Astrocyte (in vitro differentiated cells and primary cell): ENCODE results near the gene MATCAP1.

Experiments used
- EZH2 ChIP-seq: IDR thresholded peaks from 2 replicates; pipeline ENCODE4 v1.6.1; 2012; ENCODE audit warnings: mild to moderate bottlenecking, low read length, inconsistent platforms; ENCODE audit not compliant: insufficient read depth
- TF ChIP-seq, protein P1 (sequence below): IDR thresholded peaks from 2 replicates; pipeline ENCODE4 v1.5.1; 2011; ENCODE audit warnings: low read depth, mild to moderate bottlenecking, inconsistent platforms, low read length, moderate library complexity; ENCODE audit not compliant: insufficient read depth

DNA sequence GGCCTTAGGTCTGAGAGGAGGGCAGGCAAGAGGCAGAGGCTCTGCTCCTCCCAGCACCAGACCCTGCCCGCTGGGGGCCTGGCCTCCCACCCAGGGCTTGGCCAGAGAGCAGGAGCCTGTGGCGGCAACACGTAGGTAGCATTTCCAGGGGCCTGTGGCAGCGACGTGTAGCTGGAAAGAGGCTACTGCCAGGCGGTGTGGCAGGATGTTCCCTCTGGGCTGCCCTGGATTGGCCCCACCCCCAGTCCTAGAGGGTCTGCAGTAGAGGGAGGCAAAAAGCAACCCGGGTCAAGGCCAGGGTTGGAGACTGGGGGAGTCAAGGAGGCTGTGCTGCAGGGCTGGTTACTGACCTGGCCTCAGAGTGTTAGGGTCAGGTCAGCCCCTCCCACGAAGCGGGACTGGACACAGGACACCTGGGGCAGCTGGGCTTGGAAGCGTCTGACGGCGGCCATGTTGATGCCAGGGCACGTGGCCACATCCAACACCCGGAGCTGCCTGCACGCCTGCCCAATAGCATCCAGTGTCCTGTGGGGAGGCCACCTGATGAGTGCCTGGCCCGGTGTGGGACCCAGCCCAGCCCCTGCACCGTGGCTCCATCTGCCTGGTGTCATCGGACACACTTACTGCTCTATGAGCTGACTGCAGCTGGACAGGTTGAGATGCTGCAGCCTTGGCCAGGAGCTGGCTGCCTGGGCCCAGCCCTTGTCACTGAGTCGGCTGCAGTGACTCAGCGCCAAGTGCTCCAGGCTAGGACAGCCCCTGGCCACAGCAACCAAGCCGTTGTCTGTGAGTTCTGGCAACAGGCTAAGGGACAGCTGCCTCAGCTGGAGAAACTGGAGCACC, 23.7 kb upstream of the MATCAP1 start:
- TF ChIP-seq, protein P1, sequence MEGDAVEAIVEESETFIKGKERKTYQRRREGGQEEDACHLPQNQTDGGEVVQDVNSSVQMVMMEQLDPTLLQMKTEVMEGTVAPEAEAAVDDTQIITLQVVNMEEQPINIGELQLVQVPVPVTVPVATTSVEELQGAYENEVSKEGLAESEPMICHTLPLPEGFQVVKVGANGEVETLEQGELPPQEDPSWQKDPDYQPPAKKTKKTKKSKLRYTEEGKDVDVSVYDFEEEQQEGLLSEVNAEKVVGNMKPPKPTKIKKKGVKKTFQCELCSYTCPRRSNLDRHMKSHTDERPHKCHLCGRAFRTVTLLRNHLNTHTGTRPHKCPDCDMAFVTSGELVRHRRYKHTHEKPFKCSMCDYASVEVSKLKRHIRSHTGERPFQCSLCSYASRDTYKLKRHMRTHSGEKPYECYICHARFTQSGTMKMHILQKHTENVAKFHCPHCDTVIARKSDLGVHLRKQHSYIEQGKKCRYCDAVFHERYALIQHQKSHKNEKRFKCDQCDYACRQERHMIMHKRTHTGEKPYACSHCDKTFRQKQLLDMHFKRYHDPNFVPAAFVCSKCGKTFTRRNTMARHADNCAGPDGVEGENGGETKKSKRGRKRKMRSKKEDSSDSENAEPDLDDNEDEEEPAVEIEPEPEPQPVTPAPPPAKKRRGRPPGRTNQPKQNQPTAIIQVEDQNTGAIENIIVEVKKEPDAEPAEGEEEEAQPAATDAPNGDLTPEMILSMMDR = no peak
- TF ChIP-seq EZH2 = no peak
